ENCODE measurements around the gene SERPINA5. TPM values are rescaled to one million over a fixed set of nuclear protein-coding genes. Genes with fewer than 3 reads are reported as not detected.

Gene SERPINA5
- total and polyA plus RNA-seq, 2 of the 8 experiments (the other 6 are each of a cell fraction or from before 2014, with no cell fraction given): 1.8 to 1.9 TPM

- FAIRE-seq: no peak
- Histone ChIP-seq H2BK15ac (ENCODE audit: low read length) (no peak overlapping the region), H2AK5ac (ENCODE audit: low read depth, low read length) (no peak overlapping the region), H4K91ac (replicated peaks; ENCODE audit: insufficient read length, low read length) (no peak overlapping the region), H4K20me1 (replicated peaks in 1 of 2; ENCODE audit: control insufficient read depth in 1 of 2, insufficient read depth in 2 of 2, low read length in 2 of 2) (no peaks in the 10 kb centered on the region), H3K23ac (ENCODE audit: insufficient read length) (no peak overlapping the region), H3K36me3 (ENCODE audit: control insufficient read depth in 2 of 4, insufficient read depth in 4 of 4, low read length in 3 of 4) (no peaks in the 10 kb centered on the region), H3K79me2 (ENCODE audit: control insufficient read depth in 1 of 2, insufficient read depth in 2 of 2, low read length in 2 of 2) (no peaks in the 10 kb centered on the region), H3K9ac (replicated peaks in 1 of 4; ENCODE audit: extremely low read depth in 1 of 4, low read depth in 3 of 4, low read length in 3 of 4) (no peak overlapping the region), H3K79me1 (ENCODE audit: low read depth, low read length) (no peaks in the 10 kb centered on the region), H3K23me2 (ENCODE audit: low read depth, low read length) (peaks cover 3% of the 10 kb centered on the region; the same call in 1 of the 2 replicates), H3K9me3 (ENCODE audit: insufficient read depth in 2 of 2, low read depth in 1 of 2, low read length in 1 of 2) (peaks cover 7 to 8% of the 10 kb centered on the region in 2 experiments; a peak in 2 of 4 replicates), H2BK5ac (ENCODE audit: low read depth, low read length) (no peak overlapping the region), H3K27ac (ENCODE audit: low read depth, low read length) (no peak overlapping the region), H3K14ac (ENCODE audit: insufficient read length) (no peak overlapping the region), H3K4me2 (ENCODE audit: insufficient read depth in 1 of 2, low read depth in 2 of 2, low read length in 2 of 2) (no peak overlapping the region), H2BK20ac (ENCODE audit: low read length) (no peak overlapping the region), H4K5ac (ENCODE audit: insufficient read length, low read depth, low read length) (no peak overlapping the region), H3K4me1 (replicated peaks in 1 of 4; ENCODE audit: control insufficient read depth in 3 of 4, insufficient read depth in 4 of 4, low read length in 3 of 4) (peaks cover 0 to 4% (median 1%) of the 10 kb centered on the region in 4 experiments; a peak in 1 of 7 replicates), H3K56ac (replicated peaks; ENCODE audit: insufficient read length, low read depth, low read length) (no peak overlapping the region), H2AFZ (ENCODE audit: low read length) (no peak overlapping the region), H4K8ac (ENCODE audit: extremely low read depth, insufficient read depth, low read length) (no peak overlapping the region), H2BK12ac (ENCODE audit: low read depth, low read length) (no peak overlapping the region), H2BK120ac (replicated peaks; ENCODE audit: low read depth, low read length) (no peak overlapping the region), H3K18ac (ENCODE audit: extremely low read depth, low read length) (no peak overlapping the region), H3K4me3 (ENCODE audit: extremely low read depth in 1 of 4, insufficient read depth in 2 of 4, low read depth in 3 of 4, low read length in 4 of 4) (no peak overlapping the region), H3K4ac (replicated peaks; ENCODE audit: insufficient read length, low read depth, low read length) (no peak overlapping the region), H3K27me3 (replicated peaks in 1 of 4; ENCODE audit: control insufficient read depth in 3 of 4, extremely low read depth in 1 of 4, insufficient read depth in 3 of 4, low read length in 3 of 4) (peaks cover 0 to 2% (median 0%) of the 10 kb centered on the region in 4 experiments; a peak in 3 of 7 replicates)
- CTCF ChIA-PET (ENCODE audit: partially characterized antibody): interaction anchor here (0.6 to 1.5 kb wide), 3 partner anchors 13 to 201 kb away, joined by 3 to 4 read pairs (median 3); no protein-coding TSS in a partner anchor
- WGBS, 2 experiments (ENCODE audit: extremely low coverage in 1 of 2, insufficient coverage in 1 of 2, insufficient read length in 1 of 2, insufficient replicate concordance in 2 of 2, low coverage in 1 of 2, low lambda C conversion rate in 2 of 2, missing lambda C conversion rate in 1 of 2): 96% methylated on average over 7 of the region's 7 CpGs; no CpG with 5 or more reads in 1 of the 2 experiments
- DNase-seq (ENCODE audit: low read depth in 1 of 2, low spot score in 2 of 2): no peak
- POLR2A ChIA-PET (ENCODE audit: partially characterized antibody): no interaction called here
- TF ChIP-seq SP1 (IDR thresholded peaks at IDR 0.05; ENCODE audit: low read depth, low read length) (no peak), USF2 (IDR thresholded peaks at IDR 0.05; ENCODE audit: low read length) (no peak), CHD2 (IDR thresholded peaks at IDR 0.05; ENCODE audit: low read length) (no peak), SIRT6 (IDR thresholded peaks at IDR 0.05; ENCODE audit: low read length) (no peak), BACH1 (IDR thresholded peaks at IDR 0.05; ENCODE audit: low read length) (no peak), CTBP2 (IDR thresholded peaks at IDR 0.05; ENCODE audit: borderline replicate concordance, insufficient read depth, insufficient read length, low read length) (no peak), ATF3 (IDR thresholded peaks at IDR 0.05; ENCODE audit: insufficient read depth, low read depth, low read length) (no peak), SIN3A (conservative IDR thresholded peaks at IDR 0.05 in 1 of 2, IDR thresholded peaks at IDR 0.05 in 1 of 2; ENCODE audit: low read depth in 1 of 2, low read length in 2 of 2) (no peak), ASH2L (IDR thresholded peaks at IDR 0.05; ENCODE audit: low read length) (no peak), TAF7 (optimal IDR thresholded peaks at IDR 0.05; ENCODE audit: borderline replicate concordance, low read depth, low read length) (no peak), TCF12 (IDR thresholded peaks at IDR 0.05; ENCODE audit: low read depth, low read length) (no peak), BRCA1 (IDR thresholded peaks at IDR 0.05; ENCODE audit: low read depth, low read length) (no peak), YY1 (IDR thresholded peaks at IDR 0.05; ENCODE audit: low read depth, low read length) (no peak)
These were observed 1.0 kb downstream of the SERPINA5 start for GRCh38 chr14:94582199-94582750.

All from H1 (cell line).